Fibroblast of mammary gland (primary cell): ENCODE data around the gene ATP13A5.

ENCODE experiments used
- DNase-seq: peaks from one replicate; pipeline ENCODE4 v3.0.0-alpha.2; 2010; ENCODE audit warnings: low read depth
- H3K4me3 ChIP-seq: 2 replicates; pipeline ENCODE4 v1.5.1; 2011; ENCODE audit warnings: low read depth, mild to moderate bottlenecking, low read length, moderate library complexity; ENCODE audit not compliant: control insufficient read depth
- TF ChIP-seq, protein P1 (sequence below): conservative IDR thresholded peaks from 2 replicates; pipeline ENCODE4 v1.5.1; 2011; ENCODE audit warnings: low read depth, low read length, inconsistent platforms; ENCODE audit not compliant: control insufficient read depth, insufficient read depth

ATP13A5 gene

DNA sequence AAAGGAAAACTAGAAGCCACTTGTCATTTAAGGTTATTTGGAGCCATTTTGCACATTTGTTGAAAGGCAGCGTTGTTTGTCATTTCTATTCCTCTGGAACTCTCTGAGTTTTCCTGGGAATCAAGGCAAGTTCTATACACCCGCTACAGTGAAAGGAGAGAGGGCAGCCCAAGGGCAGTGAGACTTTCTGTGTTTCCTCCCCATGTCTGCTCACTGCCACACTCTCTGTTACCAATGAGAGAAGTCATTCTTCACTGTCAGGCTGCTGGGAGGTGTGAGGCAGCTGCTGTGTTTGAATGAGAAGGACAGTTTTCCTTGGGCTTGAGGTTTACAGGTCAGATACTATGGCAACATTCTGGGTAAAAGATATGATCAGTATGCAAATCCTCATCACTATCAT, 36.0 kb downstream of the ATP13A5 start:
- no peak overlapping the region for H3K4me3 ChIP-seq
- TF ChIP-seq, protein P1, sequence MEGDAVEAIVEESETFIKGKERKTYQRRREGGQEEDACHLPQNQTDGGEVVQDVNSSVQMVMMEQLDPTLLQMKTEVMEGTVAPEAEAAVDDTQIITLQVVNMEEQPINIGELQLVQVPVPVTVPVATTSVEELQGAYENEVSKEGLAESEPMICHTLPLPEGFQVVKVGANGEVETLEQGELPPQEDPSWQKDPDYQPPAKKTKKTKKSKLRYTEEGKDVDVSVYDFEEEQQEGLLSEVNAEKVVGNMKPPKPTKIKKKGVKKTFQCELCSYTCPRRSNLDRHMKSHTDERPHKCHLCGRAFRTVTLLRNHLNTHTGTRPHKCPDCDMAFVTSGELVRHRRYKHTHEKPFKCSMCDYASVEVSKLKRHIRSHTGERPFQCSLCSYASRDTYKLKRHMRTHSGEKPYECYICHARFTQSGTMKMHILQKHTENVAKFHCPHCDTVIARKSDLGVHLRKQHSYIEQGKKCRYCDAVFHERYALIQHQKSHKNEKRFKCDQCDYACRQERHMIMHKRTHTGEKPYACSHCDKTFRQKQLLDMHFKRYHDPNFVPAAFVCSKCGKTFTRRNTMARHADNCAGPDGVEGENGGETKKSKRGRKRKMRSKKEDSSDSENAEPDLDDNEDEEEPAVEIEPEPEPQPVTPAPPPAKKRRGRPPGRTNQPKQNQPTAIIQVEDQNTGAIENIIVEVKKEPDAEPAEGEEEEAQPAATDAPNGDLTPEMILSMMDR: no peak
- DNase-seq: no peak

DNA sequence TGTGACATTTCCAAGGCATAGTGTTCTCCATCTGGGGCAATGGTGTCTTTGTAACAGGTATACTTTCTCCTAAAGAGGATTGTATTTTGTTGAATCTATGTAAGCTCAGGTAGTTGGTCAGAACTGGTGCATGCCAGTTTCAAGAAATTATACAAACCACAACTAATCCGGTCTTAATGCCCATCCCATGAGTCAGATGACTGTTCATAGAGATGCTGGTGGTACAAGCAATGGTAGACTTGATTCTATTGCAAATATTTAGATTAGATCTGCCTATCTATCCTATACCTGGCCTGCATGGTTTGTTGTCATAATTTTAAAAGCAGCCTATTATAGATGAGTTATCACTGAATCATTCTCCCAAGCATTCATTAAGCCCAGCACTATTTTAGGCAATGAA, 43.5 kb downstream of the ATP13A5 start:
- TF ChIP-seq, protein P1: no peak
- no peak for DNase-seq
- H3K4me3 ChIP-seq: no peak overlapping the region

DNA sequence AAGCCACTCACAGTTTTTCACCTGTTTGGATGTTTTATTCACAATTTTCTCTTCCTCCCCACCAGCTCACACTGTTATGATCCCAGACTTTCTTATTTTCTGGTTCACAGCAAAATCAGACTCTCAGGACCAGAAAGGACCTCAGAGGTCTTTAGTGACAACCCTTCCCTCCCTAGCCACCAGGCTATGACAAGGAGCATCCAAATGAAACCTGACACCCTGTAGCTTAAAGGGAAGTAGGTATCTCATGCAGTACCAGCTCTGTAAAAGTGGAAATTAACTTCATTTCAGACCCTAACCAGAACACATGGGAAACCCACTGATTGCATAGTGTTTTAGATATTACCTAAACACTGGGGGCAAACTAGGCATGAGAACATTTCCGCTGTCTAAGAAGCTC, 45.3 kb downstream of the ATP13A5 start:
- TF ChIP-seq, protein P1: no peak
- no peak overlapping the region for H3K4me3 ChIP-seq
- no peak for DNase-seq

DNA sequence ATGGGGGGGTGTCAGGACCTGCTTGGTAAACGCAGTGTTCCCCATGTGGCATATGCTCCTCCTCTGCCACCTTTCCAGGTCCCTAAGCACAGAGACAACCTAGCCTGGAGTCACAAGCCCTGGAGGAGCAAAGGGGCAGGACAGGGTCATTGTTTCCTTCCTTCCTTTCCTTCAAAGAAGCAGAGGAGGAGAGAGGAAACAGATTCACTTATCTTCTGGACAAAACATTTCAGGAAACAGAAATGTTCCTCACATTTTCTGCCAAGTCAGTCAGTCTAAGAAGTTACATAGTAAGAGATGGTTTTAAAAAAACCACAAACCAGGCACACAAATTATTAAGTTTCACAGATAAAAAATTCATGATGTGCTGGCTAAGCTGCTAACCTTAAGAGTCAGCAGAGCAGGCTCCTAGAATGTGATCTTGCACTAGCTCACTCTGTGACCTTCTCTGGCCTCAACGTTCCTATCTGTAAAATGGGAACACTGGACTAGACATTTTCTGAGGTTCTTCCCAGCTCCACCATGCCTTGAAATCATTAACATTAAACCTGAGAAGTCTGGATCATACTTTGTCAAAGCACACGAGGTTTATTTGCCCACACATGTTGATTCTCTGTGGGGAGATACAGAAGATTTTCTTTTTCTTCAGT, 47.9 kb downstream of the ATP13A5 start:
- TF ChIP-seq, protein P1: no peak
- no peak for DNase-seq
- no peak overlapping the region for H3K4me3 ChIP-seq

GRCh38 chr3:193317682-193318300, 60.8 kb downstream of the ATP13A5 start:
- DNase-seq: no peak
- TF ChIP-seq, protein P1: no peak
- no peak overlapping the region for H3K4me3 ChIP-seq

- TF ChIP-seq, protein P1: peak; percentile 5
- no peak overlapping the region for H3K4me3 ChIP-seq
- no peak for DNase-seq
Measured at GRCh38 chr3:193314161-193314560, 64.4 kb downstream of the ATP13A5 start.
